Stimulated activated CD8-positive, alpha-beta memory T cell treated with anti-CD3 and anti-CD28 coated beads, Interleukin-4, amount 100 ng/mL, for 48 hours (primary cell): ENCODE results near the gene LRRC39.
"Not testable (repeated sequence)": the region's sequence is repeated elsewhere in the genome, so short reads cannot be mapped to it uniquely, and the experiment has no call there.

Experiments
- DNase-seq: peaks from one replicate; pipeline ENCODE4 v3.0.0-alpha.2; 2020

LRRC39 gene

DNA sequence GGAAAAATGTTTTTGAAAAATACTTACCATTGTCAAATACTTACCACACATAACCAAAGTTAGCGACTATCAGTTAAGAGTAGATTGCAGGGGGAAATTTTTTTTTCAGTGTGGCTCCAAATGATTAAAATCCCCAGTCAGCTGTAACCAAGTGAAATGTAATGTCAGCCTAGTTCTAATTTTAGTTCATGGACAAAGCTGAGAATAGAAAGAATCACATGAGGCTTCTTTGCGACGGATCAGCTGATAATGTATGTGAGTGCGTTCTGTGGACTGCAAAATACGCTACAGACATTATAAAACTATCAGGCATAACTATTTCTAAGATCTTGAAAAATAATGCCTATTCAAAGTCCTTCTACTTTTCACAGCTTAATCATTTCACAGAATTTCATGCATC, at the start of gene LRRC39:
Gene LRRC39, minus strand, starts transcription at position 166 of the 400 bp plus-strand sequence. CDS start 9,740 bp downstream, outside the sequence.
- DNase-seq, result no peak

- DNase-seq, result no peak
Measured at GRCh38 chr1:100222428-100222827, 44.4 kb upstream of the LRRC39 start.

DNA sequence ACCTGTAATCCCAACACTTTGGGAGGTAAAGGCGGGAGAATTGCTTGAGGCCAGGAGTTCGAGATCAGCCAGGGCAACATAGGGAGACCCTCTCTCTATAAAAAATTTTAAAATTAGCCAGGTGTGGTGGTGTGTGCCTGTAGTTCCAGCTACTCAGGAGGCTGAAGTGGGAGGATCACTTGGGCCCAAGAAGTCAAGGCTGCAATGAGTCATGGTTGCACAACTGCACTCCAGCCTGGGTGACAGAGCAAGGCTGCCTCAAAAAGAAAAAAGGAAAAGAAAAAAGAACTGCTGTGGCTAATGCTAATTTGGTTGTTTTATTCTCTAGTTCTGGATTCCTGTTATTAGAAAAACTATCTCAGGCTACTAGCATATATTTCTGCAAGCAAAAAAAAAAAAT, 41.8 kb upstream of the LRRC39 start:
- no peak for DNase-seq

DNA sequence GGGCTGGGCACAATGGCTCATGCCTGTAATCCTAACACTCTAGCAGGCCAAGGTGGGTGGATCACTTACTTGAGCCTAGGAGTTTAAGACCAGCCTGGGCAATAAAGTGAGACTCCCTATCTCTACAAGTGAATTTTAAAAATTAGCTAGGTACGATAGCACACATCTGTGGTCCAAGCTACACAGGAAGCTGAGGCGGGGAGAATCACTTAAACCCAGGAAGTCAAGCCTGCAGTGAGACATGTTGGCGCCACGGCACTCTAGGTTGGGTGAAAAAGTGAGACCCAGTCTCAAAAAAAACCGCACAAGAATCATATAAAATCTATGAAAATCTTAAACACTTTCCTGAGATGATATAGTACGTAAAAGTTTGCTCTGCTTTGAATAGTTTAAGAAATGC, 41.4 kb upstream of the LRRC39 start:
- no peak for DNase-seq

DNA sequence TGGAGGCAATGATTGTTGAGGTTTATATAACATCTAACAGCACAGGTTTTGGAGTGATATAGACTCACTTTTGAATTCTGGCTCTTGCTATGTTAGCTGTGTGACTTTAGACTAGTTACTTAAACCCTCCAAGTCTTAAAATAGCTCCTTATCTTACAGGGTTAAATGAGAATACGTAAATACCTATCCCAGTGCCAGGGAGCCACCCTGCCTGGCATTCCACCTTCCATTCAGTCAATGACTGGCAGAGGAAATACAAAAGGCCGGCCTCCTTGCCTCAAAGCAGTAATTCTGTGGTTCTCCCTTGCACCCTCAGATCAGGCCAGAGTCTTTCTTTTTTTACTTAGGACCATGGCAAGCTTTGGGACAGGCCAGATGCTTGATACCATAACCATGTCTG, 39.8 kb upstream of the LRRC39 start:
- no peak for DNase-seq

DNA sequence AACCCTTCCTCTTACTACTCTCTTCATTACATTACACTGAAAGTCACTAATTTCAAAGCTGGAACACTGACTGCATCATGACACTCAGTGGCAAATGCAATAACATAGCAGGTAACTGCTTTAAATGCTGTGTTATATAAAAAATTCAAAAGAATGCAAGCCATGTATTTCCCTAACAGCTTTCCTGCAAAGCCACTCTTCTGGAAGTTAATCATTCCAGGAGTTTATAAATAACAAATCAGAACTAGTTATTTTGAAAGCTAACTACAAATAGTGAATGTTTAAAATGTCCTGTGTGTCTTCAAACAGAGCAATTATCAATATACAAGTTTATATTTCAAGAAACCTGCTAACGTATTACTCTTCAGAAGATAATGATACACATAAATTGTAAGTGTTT, 37.0 kb upstream of the LRRC39 start:
- no peak for DNase-seq

GRCh38 chr1:100213141-100213540, 35.1 kb upstream of the LRRC39 start:
- no peak for DNase-seq

DNA sequence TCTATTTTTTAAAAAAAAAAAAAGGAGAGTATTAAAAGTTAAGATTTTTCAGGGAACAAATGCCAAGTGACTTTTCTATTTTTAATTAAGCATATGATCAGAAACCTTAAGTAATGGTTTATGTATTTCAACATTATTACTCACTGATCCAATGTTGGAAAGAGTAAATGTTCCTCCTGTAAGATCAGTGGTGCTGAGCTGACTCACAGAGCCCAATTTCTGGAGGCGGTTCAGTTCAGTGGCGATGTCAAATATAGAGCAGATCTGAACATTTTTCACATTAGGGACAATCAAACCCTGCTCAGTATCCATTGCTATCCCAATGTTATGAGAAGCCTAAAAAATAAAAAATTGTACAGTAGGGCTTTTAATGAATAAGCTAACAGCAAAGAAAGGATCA, 28.2 kb upstream of the LRRC39 start:
- no peak for DNase-seq

- not testable (repeated sequence) for DNase-seq
Measured at GRCh38 chr1:100205593-100205992, 27.5 kb upstream of the LRRC39 start.

GRCh38 chr1:100205103-100205502, 27.0 kb upstream of the LRRC39 start:
- not testable (repeated sequence) for DNase-seq

GRCh38 chr1:100202703-100203102, 24.6 kb upstream of the LRRC39 start:
- DNase-seq, result not testable (repeated sequence)

DNA sequence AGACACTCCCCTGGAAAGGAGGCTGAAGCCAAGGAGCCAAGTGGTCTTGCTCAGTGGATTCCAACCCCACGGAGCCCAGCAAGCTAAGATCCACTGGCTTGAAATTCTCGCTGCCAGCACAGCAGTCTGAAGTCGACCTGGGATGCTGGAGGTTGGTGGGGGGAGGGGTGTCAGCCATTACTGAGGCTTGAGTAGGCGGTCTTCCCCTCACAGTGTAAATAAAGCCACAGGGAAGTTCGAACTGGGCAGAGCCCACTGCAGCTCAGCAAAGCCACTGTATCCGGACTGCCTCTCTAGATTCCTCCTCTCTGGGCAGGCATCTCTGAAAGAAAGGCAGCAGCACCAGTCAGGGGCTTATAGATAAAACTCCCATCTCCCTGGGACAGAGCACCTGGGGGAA, 22.0 kb upstream of the LRRC39 start:
- not testable (repeated sequence) for DNase-seq

GRCh38 chr1:100198596-100198995, 20.5 kb upstream of the LRRC39 start:
- DNase-seq, result no peak

GRCh38 chr1:100188617-100189016, 10.6 kb upstream of the LRRC39 start:
- no peak for DNase-seq

DNA sequence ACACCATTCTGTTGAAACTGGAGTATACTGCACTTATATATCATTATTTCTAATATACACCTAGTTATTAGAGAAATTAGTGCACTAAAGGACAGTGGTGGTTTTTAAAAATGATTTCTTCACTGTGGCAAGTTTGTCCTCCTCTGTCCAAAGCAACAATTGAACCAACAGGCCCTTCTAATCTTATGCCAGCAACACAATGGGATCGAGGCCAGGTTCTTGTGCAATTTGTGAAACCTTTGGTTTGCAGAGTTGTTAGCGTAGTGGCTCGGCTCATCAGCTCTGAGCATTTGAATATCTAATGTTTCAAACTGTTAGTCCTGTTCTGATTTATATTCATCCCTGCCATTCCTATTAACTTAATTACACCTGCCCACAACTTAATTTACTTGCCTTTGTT, 9.9 kb upstream of the LRRC39 start:
- DNase-seq, result no peak

DNA sequence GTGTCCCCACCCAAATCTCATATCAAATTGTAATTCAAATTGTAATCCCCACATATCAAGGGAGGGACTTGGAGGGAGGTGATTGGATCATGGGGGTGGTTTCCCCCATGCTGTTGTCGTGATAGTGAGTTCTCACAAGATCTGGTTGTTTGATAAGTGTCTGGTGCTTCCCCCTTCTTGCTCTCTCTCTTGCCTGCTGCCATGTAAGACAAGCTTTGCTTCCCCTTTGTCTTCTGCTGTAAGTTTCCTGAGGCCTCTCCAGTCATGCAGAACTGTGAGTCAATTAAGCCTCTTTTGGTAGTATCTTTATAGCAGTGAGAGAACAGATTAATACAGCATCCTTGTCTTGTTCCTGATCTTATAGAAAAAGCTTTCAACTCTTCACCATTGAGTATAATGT, 6.5 kb upstream of the LRRC39 start:
- DNase-seq, result no peak

DNA sequence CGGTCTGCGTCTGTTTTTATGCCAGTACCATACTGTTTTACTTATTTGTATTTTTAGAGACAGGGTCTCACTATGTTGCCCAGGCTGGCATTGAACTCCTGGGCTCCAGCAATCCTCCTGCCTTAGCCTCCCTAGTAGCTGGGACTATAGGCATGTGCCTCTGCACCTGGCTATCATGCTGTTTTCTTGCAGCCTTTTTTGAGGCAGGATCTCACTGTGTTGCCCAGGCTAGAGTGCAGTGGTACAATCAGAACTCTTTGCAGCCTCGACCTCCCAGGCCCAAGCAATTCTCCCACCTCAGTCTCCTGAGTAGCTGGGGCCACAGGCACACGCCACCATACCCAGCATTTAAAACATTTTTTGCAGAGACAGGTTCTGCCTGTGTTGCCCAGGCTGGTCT, 5.3 kb upstream of the LRRC39 start:
- no peak for DNase-seq

DNA sequence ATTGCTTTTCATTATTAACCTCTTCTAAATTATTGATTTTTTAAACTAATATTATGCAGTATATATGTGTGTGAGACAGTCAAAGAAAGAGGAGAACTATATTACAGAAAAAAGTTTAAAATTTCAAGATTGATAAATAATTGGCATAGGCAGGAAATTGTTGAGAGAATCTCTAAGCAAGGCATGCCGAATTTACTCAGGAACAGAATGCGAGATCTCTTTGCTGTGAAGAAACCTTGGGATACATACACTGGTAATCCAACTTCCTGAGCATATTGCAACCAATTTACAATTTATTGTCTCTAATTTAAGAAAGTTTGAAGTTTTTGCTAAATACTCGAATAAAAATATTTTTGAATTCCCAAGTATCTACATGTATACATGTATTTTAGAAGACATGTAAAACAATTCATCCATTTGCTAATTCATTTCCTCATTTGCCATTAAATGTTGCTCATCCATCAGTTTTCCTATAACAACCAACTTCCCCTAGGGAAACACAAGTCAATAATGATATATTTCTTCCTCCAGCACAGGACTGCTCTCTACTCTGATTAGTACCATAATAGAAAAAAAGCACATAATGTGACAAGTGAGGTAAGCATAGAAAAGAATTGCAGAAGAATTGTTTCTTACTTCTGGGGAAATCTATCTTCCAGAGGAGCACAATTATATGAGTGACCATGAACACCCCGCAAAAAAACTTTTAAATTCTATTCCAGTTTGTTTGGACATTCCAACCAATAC, 588 bp downstream of the LRRC39 start:
- no peak for DNase-seq

DNA sequence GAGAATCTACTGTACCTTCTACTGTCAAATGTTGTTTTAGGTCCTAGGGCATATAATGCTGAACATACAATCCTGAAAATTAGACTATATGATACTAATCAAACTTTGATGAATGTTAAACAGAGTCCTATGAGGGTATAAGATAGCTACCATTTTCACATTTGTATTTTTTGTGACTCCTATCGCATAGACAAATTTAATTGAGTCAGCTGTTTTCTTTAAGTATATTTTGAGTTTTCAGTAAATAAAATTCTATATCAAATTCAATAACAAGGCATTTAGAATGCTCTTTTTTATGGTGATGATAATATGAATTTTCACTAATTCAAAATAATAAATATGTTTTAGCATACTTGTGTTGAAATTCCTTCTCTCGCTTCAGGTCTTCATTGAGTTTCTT, 10.0 kb downstream of the LRRC39 start:
- no peak for DNase-seq

- no peak for DNase-seq
Measured at GRCh38 chr1:100164702-100165101, 13.4 kb downstream of the LRRC39 start.

DNA sequence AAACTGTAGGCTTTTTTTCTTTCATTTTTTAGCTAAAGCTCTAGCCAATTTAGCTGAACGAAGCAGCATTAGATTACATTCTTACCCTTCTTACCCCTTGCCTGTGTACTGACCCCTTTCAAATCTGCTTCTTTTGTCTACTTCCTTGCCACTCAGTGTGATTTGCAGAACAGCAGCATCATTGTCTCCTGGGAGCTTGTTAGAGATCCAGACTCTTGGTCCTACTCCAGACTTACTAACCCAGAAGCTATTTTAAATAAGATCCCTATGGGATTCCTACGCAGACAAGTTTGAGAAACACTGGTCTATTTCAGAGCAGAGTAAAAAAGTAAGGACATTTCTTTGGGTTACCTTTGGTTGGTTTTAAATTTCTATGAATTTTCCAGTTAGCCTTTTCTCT, 13.8 kb downstream of the LRRC39 start:
- DNase-seq, result no peak

DNA sequence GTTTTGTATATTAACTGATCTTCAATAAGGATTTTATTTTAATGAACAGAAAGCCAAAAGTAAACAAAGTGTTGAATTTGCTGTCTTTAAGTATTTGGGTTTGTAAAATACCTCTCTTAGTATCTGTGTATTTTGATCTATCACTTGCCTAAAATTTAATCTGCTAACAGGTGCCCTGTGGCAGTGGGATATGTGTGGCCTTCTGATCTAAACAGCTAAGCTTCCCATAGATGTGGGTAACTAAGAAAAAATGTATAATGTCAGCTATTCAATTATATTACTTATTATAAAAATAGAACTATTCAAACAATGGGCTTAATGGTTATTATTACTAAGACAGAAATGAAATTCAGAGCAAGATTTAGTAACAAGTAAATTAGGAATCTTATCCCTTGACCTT, 15.2 kb downstream of the LRRC39 start:
- no peak for DNase-seq

- no peak for DNase-seq
Measured at GRCh38 chr1:100152271-100152670, 25.8 kb downstream of the LRRC39 start.

GRCh38 chr1:100151679-100152078, 26.4 kb downstream of the LRRC39 start:
- no peak for DNase-seq

- DNase-seq, result no peak
Measured at GRCh38 chr1:100147875-100148274, 30.2 kb downstream of the LRRC39 start.
